GM12875 (cell line): ENCODE measurements around the gene RCOR2.

Experiments used
- H3K4me3 ChIP-seq: one replicate; pipeline ENCODE4 v1.5.1; 2011; ENCODE audit warnings: low read depth, low read length, control low read depth
- CTCF ChIP-seq: IDR thresholded peaks from 2 replicates; pipeline ENCODE4 v1.5.1; 2011; ENCODE audit warnings: low read depth, mild to moderate bottlenecking, control low read depth, inconsistent platforms, low read length, moderate library complexity, borderline replicate concordance; ENCODE audit not compliant: insufficient read depth

The RCOR2 gene

DNA sequence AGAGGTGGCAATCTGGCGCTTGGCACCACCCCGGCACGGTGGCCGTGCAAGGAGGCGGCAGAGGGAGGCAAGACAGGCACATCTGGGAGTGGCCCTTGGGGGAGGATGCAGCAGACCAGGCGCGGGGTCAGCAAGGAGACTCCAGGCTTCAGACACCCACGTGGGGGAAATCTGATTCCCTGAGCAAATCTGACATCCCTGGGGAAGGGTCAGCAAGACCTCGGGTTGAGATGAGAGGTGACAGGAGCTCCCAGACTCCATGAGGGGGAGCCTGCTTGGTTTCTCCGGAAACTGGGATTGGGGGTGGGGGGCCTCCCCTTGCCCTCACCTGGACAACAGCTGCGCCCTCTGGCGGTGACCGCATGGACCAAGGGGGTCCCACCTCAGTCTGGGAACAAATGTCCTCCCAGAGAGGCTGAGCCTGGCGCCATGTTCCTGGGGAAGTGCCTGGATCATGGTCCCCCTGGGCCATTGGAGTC, 4.0 kb upstream of the RCOR2 start:
- no peak overlapping the region for H3K4me3 ChIP-seq
- TF ChIP-seq CTCF, result peak; percentile 83

DNA sequence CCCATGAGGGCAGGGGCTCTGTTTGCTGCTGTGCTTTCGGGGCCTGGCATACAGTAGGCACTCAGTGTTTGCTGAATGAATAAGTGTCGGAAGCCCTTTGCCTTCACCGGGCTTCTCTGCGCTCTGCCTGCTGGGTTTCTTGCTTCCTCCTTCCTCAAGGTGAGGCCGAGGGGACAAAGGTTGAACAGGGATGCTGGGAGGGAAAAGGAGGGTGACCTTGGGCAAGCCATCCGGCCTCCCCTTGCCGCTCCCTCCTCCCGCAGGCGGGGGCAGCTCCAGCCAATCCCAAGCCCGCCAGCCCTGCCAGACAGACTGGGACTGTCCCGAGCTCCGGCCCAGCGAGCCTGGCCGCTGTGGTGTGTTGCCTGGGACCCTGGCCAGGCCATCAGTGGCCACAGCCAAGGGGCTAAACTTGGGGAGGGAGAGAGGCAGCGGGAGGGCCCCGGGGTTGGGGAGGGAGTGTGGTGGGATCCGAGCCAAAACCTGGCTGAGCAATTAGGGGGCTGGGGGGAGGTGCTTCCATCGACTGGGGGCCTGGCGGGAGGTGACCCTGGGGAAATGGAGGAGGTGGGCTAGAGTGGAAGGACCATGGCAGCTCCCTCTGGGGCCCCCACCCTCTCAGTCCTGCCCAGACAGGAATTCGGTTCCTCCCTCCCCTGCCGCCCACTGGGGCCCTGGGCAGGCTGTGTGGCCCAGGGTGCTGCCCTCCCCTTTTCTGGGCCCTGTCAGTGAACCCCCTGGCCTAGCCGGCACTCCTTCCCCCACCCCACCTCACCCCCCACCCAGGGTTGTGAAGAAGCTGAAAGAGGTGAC, 3.4 kb upstream of the RCOR2 start:
- H3K4me3 ChIP-seq, result no peak overlapping the region
- no peak for TF ChIP-seq CTCF

- no peak overlapping the region for H3K4me3 ChIP-seq
- no peak for TF ChIP-seq CTCF
Observed at GRCh38 chr11:63919267-63920125, 2.5 kb upstream of the RCOR2 start.

DNA sequence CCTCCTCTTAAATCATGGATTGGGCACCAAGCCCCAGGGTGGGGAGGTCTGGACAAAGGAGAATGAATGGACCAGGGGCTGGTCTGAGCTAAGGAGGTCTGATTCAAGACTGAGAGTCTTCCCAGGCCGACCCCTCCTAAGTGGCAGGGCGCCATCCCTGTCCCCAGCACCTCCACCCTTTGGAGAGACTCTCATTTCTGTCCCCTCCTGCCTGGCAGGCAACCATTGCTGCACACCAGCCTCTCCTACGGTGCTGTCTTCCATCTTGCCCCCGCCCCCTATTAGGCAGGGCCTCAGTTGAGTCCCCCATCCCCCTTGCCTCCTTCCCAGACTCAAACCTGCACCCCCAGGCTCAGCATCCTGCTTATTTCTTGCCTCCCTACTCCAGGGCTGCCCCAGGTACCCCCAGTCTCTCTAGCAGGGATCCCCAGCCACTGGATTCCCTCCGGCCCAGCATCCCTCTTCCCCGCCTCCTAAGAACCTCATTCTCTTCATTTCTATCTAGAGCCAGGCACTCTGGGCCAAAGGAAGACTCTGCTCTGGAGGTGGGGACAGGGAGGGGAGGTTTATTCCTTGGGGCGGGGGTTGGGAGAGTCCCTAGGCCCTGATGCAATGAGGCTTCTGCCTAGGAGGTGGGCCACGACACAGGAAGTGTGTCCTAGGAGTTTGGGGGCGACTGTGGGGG, 1.7 kb upstream of the RCOR2 start:
- no peak for TF ChIP-seq CTCF
- no peak overlapping the region for H3K4me3 ChIP-seq

GRCh38 chr11:63917692-63918506, 935 bp upstream of the RCOR2 start:
- TF ChIP-seq CTCF, result no peak
- peak overlapping the region; percentile 50 for H3K4me3 ChIP-seq
